ENCODE measurements around the gene S100A7.
"Not testable (repeated sequence)": the region's sequence is repeated elsewhere in the genome, so short reads cannot be mapped to it uniquely, and the experiment has no call there.

The S100A7 gene

DNA sequence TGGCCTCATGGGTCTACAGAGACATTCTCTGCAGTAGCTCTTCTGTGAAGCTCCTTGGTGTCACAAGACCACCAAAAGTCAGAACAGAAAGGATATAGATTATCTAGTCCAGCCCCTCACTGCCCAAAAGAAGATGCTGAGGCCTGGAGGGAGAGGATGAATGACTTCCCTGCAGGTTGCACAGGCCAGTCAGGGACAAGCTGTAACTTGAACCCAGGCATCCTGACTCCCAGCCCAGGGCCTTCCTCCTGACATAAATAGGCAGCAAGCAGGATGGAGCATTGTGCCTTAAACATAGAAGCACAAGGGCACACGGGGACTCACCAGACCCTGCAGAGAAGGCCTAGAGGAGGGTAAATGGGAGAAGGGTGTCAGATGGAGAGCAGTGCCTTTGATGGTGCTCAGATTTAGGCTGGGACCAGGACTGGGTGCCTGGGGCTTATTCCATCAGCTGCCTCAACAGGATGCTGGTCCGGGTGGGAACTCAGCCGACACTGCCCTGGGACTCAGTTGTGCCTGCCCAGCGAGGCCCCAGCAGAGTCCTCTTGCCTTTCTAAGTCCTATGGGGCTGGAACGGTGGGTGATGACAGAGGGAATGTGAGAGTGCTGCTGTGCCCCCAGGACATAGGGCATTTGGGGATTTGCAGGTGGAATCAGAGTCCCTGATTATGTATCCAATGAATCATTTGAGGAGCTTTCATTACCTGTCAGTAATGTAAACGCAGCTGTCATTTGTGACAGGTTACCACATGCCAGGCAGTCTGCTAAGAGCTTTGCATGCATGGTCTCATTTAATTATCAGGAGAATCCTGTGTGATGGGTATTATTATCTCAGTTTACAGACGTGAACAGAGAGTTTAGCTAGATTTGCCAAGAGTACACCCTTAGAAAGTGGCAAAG, 30.9 kb downstream of the S100A7 start:
- DNase-seq: no peak

- no peak for DNase-seq
Measured at GRCh38 chr1:153428791-153429190, 31.7 kb downstream of the S100A7 start.

DNA sequence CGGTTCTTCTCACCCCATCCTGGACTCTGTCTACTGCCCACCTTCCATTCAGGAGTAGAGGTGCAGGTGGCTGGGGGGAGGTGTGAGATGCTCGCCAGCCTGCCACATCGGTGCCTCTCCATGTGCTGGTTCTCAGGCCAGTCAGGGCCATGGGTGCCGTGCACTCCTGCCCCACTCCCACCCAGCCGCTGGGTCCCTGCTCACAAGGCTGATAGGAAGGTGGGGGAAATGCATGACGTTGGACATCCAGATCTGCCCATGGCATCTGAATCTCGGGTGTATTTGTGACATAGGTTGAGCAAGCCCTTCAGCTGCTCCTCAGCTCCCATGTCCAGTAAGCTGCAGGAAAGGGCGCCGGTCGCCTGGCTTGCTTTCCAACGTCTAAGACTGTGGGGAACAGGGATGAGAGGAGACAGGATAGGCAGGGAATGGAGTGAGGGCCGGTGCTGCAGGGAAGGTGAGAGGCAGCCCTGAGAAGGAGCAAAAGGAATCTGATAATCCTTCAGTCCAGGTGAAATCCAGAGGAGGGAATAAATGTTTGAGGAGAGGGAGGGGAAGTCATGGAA, 32.3 kb downstream of the S100A7 start:
- DNase-seq: no peak

GRCh38 chr1:153426809-153427208, 33.6 kb downstream of the S100A7 start:
- DNase-seq: no peak

DNA sequence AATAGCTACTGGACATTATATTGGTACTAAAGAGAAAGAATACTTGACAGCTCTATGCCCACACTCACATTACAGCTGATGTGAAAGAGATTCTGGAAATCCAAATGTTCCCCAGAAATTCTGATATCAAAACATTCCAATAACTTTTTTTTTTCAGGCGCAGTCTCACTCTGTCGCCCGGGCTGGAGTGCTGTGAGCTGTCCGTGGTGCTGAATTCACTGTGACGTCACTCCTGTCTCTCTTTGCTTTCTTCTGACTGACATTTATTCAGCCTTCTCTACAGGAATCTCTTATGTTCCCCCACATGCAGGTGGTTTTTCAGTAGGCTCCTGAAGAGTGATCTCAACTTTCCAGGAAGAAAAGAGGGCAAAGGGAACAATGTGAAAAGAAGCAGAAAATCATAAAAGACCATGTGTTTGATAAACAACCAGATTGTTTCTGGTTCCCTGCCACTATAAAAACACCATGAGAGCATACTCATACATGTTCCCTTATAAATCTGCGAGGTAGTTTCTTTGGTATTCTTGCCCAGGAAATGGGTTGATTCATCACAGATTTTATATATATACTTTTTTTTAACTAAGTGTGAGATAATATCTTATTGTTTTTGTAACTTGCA, 37.9 kb downstream of the S100A7 start:
- DNase-seq: no peak

- no peak for DNase-seq
Measured at GRCh38 chr1:153420306-153420705, 40.1 kb downstream of the S100A7 start.

- not testable (repeated sequence) for DNase-seq
Measured at GRCh38 chr1:153419436-153419793, 41.0 kb downstream of the S100A7 start.

- not testable (repeated sequence) for DNase-seq
Measured at GRCh38 chr1:153418758-153419435, 41.6 kb downstream of the S100A7 start.

- DNase-seq: no peak
Measured at GRCh38 chr1:153417136-153417888, 43.1 kb downstream of the S100A7 start.

- no peak for DNase-seq
Measured at GRCh38 chr1:153415850-153416570, 44.4 kb downstream of the S100A7 start, which contains the start of gene S100A7A. Gene S100A7A, plus strand, starts transcription at chr1:153416520. Its CDS starts 1,563 bp downstream, at chr1:153418083.

GRCh38 chr1:153413961-153414360, 46.5 kb downstream of the S100A7 start:
- not testable (repeated sequence) for DNase-seq
